Fibroblast of lung (primary cell): ENCODE data around the gene ATXN7L1. TPM values are rescaled to one million over a fixed set of nuclear protein-coding genes. Genes with fewer than 3 reads are reported as not detected.

Experiments used
- DNase-seq, 2 donors: peaks; one replicate each; pipeline versions ENCODE4 v3.0.0 to v3.0.0-alpha.2; 2010; ENCODE audit warnings: low read depth in 2 of 2
- H2AFZ ChIP-seq: 2 replicates; pipeline ENCODE4 v1.5.1; 2012; ENCODE audit warnings: low read length, control low read depth, inconsistent platforms
- H3K27ac ChIP-seq: 2 replicates; pipeline ENCODE4 v1.5.1; 2011; ENCODE audit warnings: low read length, control low read depth; ENCODE audit not compliant: insufficient read depth
- H3K27me3 ChIP-seq: 2 replicates; pipeline ENCODE4 v1.5.1; 2011; ENCODE audit warnings: mild to moderate bottlenecking, low read length; ENCODE audit not compliant: control insufficient read depth, insufficient read depth
- H3K36me3 ChIP-seq: 2 replicates; pipeline ENCODE4 v1.5.1; 2011; ENCODE audit warnings: low read length; ENCODE audit not compliant: control insufficient read depth, insufficient read depth
- H3K4me1 ChIP-seq: 2 replicates; pipeline ENCODE4 v1.5.1; 2011; ENCODE audit warnings: low read length; ENCODE audit not compliant: control insufficient read depth, insufficient read depth; ENCODE audit errors: extremely low read depth
- H3K4me2 ChIP-seq: 2 replicates; pipeline ENCODE4 v1.5.1; 2011; ENCODE audit warnings: low read length, control low read depth; ENCODE audit not compliant: insufficient read depth; ENCODE audit errors: extremely low read depth
- H3K4me3 ChIP-seq, 4 experiments: fragments of 200-600 bp in 1 of 4; sonication (generic) in 1 of 4; replicated peaks in 1 of 4; 2 replicates each; pipeline ENCODE4 v1.5.1; 2011 to 2016; ENCODE audit warnings: low read length in 4 of 4, low read depth in 3 of 4, mild to moderate bottlenecking in 3 of 4, control low read depth in 2 of 4, inconsistent platforms in 1 of 4, mixed read lengths in 1 of 4; ENCODE audit not compliant: insufficient read depth in 1 of 4; ENCODE audit errors: control extremely low read depth in 1 of 4
- H3K79me2 ChIP-seq: 2 replicates; pipeline ENCODE4 v1.5.1; 2012; ENCODE audit warnings: mild to moderate bottlenecking, low read length, inconsistent platforms; ENCODE audit not compliant: control insufficient read depth, insufficient read depth
- H3K9ac ChIP-seq: 2 replicates; pipeline ENCODE4 v1.5.1; 2011; ENCODE audit warnings: mild to moderate bottlenecking, low read length, control low read depth; ENCODE audit not compliant: insufficient read depth
- H3K9me3 ChIP-seq: 2 replicates; pipeline ENCODE4 v1.5.1; 2012; ENCODE audit warnings: low read depth, low read length; ENCODE audit not compliant: control insufficient read depth, insufficient read depth
- H4K20me1 ChIP-seq: 2 replicates; pipeline ENCODE4 v1.5.1; 2011; ENCODE audit warnings: low read length; ENCODE audit not compliant: control insufficient read depth, insufficient read depth; ENCODE audit errors: extremely low read depth
- CTCF ChIP-seq, 2 donors: IDR thresholded peaks in 1 of 2; conservative IDR thresholded peaks in 1 of 2; 1 replicate in 1 of 2; 2 replicates in 1 of 2; pipeline ENCODE4 v1.5.1; 2011 to 2012; ENCODE audit warnings: low read length in 2 of 2, control low read depth in 1 of 2, inconsistent platforms in 1 of 2, low read depth in 1 of 2, mild to moderate bottlenecking in 1 of 2
- EZH2 ChIP-seq: IDR thresholded peaks from 2 replicates; pipeline ENCODE4 v1.5.1; 2012; ENCODE audit warnings: low read length, control low read depth, mild to moderate bottlenecking; ENCODE audit errors: missing control alignments
- polyA plus RNA-seq, 2 donors: library from polyadenylated mRNA; depleted of rRNA in 1 of 2; stranded (reverse) in 1 of 2; unstranded in 1 of 2; fragments of >200 nt; gene quantifications; 2 replicates each; pipeline ENCODE4 v1.2.1, GENCODE V29; 2011 to 2012; ENCODE audit warnings: missing spikeins in 1 of 2
- total RNA-seq: library from RNA; depleted of rRNA; stranded (reverse); fragments of >200 nt; gene quantifications from 2 replicates; pipeline ENCODE4 v1.2.1, GENCODE V29; 2014

ATXN7L1 gene
- total and polyA plus RNA-seq, 2 donors (not counting 1 experiment from before 2014, with no cell fraction given) = 5.1 to 9.4 TPM

GRCh38 chr7:105909742-105910141 is 33.3 kb upstream of the ATXN7L1 start:
- no peaks in the 10 kb centered on the region for H3K9me3 ChIP-seq
- no peak overlapping the region for H3K4me2 ChIP-seq
- H3K9ac ChIP-seq = no peak overlapping the region
- TF ChIP-seq CTCF (conservative IDR thresholded peaks at IDR 0.05 in 1 of 2, IDR thresholded peaks at IDR 0.05 in 1 of 2; ENCODE audit: low read depth in 1 of 2, low read length in 2 of 2) (no peak), EZH2 (no peak)
- H4K20me1 ChIP-seq = no peaks in the 10 kb centered on the region
- no peak for DNase-seq
- no peak overlapping the region for H3K27ac ChIP-seq
- H3K79me2 ChIP-seq = no peaks in the 10 kb centered on the region
- no peak overlapping the region for H2AFZ ChIP-seq
- no peak overlapping the region for H3K4me3 ChIP-seq
- no peaks in the 10 kb centered on the region for H3K27me3 ChIP-seq
- peaks cover 4% of the 10 kb centered on the region for H3K36me3 ChIP-seq
- H3K4me1 ChIP-seq = peaks cover 3% of the 10 kb centered on the region

GRCh38 chr7:105907129-105907846 is 30.9 kb upstream of the ATXN7L1 start:
- no peak overlapping the region for H3K27ac ChIP-seq
- H3K4me1 ChIP-seq = peaks cover under 1% of the 10 kb centered on the region
- no peak overlapping the region for H3K4me2 ChIP-seq
- H3K79me2 ChIP-seq = no peaks in the 10 kb centered on the region
- H2AFZ ChIP-seq = no peak overlapping the region
- peaks cover 2% of the 10 kb centered on the region for H3K36me3 ChIP-seq
- DNase-seq = no peak
- H3K27me3 ChIP-seq = no peaks in the 10 kb centered on the region
- H4K20me1 ChIP-seq = no peaks in the 10 kb centered on the region
- no peak overlapping the region for H3K4me3 ChIP-seq
- no peak overlapping the region for H3K9ac ChIP-seq
- H3K9me3 ChIP-seq = no peaks in the 10 kb centered on the region
- TF ChIP-seq EZH2 = no peak
- TF ChIP-seq CTCF (conservative IDR thresholded peaks at IDR 0.05 in 1 of 2, IDR thresholded peaks at IDR 0.05 in 1 of 2; ENCODE audit: low read depth in 1 of 2, low read length in 2 of 2) = no peak

- Histone ChIP-seq H2AFZ (no peak overlapping the region), H3K79me2 (no peaks in the 10 kb centered on the region), H3K27me3 (no peaks in the 10 kb centered on the region), H3K4me2 (no peak overlapping the region), H4K20me1 (no peaks in the 10 kb centered on the region), H3K36me3 (peaks cover 2% of the 10 kb centered on the region), H3K9me3 (no peaks in the 10 kb centered on the region), H3K9ac (no peak overlapping the region), H3K4me1 (no peaks in the 10 kb centered on the region), H3K27ac (no peak overlapping the region), H3K4me3 (no peak overlapping the region)
- DNase-seq = peak in 1 of 2 donors; percentile 12
- TF ChIP-seq CTCF (conservative IDR thresholded peaks at IDR 0.05 in 1 of 2, IDR thresholded peaks at IDR 0.05 in 1 of 2; ENCODE audit: low read depth in 1 of 2, low read length in 2 of 2) (no peak), EZH2 (no peak)
These were observed 30.3 kb upstream of the ATXN7L1 start for GRCh38 chr7:105906695-105907094.
